ENCODE results near the gene SLC39A9. TPM values are rescaled to one million over a fixed set of nuclear protein-coding genes. Genes with fewer than 3 reads are reported as not detected.
"Not testable (repeated sequence)": the region's sequence is repeated elsewhere in the genome, so short reads cannot be mapped to it uniquely, and the experiment has no call there.

Gene SLC39A9
- total and polyA plus RNA-seq, 2 of the 4 experiments (the other 2 are of a cell fraction) = 41.4 to 168 TPM

DNA sequence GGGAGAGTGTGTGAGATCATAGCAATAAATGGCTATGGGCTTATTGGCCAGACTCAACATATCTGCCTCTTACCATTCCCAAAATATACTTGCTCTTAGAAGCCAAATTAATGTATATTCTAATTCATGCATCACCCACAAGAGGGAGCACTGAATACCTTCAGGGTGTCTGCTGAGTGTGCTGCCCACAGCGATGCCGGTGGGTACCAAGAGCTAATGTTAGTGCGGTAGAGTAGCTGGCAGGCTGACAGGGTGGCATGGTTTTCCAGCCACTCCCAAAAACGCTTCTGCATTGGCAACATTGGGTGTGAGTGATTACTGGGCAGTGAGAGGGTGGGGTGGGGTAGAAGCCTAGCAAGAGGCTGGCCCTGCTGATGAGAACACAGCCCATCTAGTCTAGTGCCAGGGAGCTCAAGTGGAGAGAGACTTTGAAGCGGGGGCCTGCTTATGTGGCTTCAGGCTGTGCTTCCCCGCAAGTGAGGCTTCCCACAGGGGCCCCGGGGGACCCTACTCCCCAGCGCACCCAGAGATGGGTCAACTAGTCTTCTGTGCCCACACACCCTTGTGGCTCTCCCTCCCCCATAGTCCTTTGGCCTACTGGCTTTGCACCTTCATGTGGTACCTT, 76.8 kb downstream of the SLC39A9 start:
- Histone ChIP-seq H3K27me3 (ENCODE audit: control insufficient read depth, insufficient read depth, low read length) (peaks cover 27% of the 10 kb centered on the region), H3K18ac (ENCODE audit: low read depth, low read length) (no peak overlapping the region), H3K79me1 (ENCODE audit: low read depth in 1 of 2, low read length in 2 of 2) (no peaks in the 10 kb centered on the region), H2AFZ (replicated peaks; ENCODE audit: low read length, poor library complexity) (peak overlapping the region; percentile 41), H2BK5ac (ENCODE audit: low read depth, low read length, poor library complexity, severe bottlenecking) (no peak overlapping the region), H3K9me3 (ENCODE audit: control insufficient read depth, insufficient read depth, low read length) (peaks cover 2% of the 10 kb centered on the region; the same call in 1 of the 2 replicates), H3K4me2 (ENCODE audit: low read depth, low read length) (no peak overlapping the region), H2BK120ac (ENCODE audit: low read depth, low read length) (no peak overlapping the region), H4K8ac (ENCODE audit: low read depth in 2 of 2, low read length in 2 of 2) (no peak overlapping the region), H2BK15ac (ENCODE audit: low read depth, low read length) (no peak overlapping the region), H3K36me3 (ENCODE audit: control insufficient read depth, insufficient read depth, low read length) (no peaks in the 10 kb centered on the region), H3K4me1 (ENCODE audit: control insufficient read depth, insufficient read depth, low read length) (no peaks in the 10 kb centered on the region), H4K91ac (ENCODE audit: insufficient read depth, low read depth, low read length) (no peak overlapping the region), H2BK20ac (ENCODE audit: low read depth, low read length) (no peak overlapping the region), H4K5ac (ENCODE audit: low read depth, low read length) (no peak overlapping the region), H4K20me1 (ENCODE audit: insufficient read depth, low read length) (peaks cover 3% of the 10 kb centered on the region; the same call in 1 of the 2 replicates), H3K9ac (ENCODE audit: low read depth, low read length) (no peak overlapping the region), H3K27ac (ENCODE audit: insufficient read depth, low read length) (no peak overlapping the region), H2AK9ac (replicated peaks; ENCODE audit: low read depth, low read length, poor library complexity) (no peak overlapping the region), H3K4me3 (ENCODE audit: insufficient read depth, low read depth, low read length) (no peak overlapping the region), H2AK5ac (ENCODE audit: low read depth, low read length) (no peak overlapping the region), H3K23ac (ENCODE audit: low read depth, low read length) (no peak overlapping the region), H3K14ac (replicated peaks; ENCODE audit: low read depth, low read length) (no peak overlapping the region), H3K4ac (ENCODE audit: low read depth, low read length) (no peak overlapping the region), H3K56ac (ENCODE audit: extremely low read depth, insufficient read depth, low read length) (no peak overlapping the region), H3K9me1 (ENCODE audit: insufficient read depth, low read length) (no peaks in the 10 kb centered on the region)
- POLR2A ChIA-PET (ENCODE audit: unreplicated experiment) = interaction anchor here (0.6 kb wide), 1 partner anchor 1459 kb away, joined by 3 read pairs; no protein-coding TSS in a partner anchor
- in situ Hi-C loops (cut with MboI; ENCODE audit: low sequenced_read_pairs) (no loop called here), dilution Hi-C loops (cut with HindIII; ENCODE audit: low sequenced_read_pairs, unreplicated experiment) (no loop called here), intact Hi-C loops (cut with micrococcal nuclease) (no loop called here)
- DNase-seq (peak; percentile 7), ATAC-seq (ENCODE audit: low read depth) (peak; percentile 53; the same call in 1 of the 2 replicates)
- TF ChIP-seq, protein P1, sequence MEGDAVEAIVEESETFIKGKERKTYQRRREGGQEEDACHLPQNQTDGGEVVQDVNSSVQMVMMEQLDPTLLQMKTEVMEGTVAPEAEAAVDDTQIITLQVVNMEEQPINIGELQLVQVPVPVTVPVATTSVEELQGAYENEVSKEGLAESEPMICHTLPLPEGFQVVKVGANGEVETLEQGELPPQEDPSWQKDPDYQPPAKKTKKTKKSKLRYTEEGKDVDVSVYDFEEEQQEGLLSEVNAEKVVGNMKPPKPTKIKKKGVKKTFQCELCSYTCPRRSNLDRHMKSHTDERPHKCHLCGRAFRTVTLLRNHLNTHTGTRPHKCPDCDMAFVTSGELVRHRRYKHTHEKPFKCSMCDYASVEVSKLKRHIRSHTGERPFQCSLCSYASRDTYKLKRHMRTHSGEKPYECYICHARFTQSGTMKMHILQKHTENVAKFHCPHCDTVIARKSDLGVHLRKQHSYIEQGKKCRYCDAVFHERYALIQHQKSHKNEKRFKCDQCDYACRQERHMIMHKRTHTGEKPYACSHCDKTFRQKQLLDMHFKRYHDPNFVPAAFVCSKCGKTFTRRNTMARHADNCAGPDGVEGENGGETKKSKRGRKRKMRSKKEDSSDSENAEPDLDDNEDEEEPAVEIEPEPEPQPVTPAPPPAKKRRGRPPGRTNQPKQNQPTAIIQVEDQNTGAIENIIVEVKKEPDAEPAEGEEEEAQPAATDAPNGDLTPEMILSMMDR (conservative IDR thresholded peaks at IDR 0.05; ENCODE audit: low read depth, low read length) = peak; percentile 35
- no peak for TF ChIP-seq MAZ (IDR thresholded peaks at IDR 0.05; ENCODE audit: borderline replicate concordance, low read depth, low read length)
- CTCF ChIA-PET = no interaction called here
- no TSS peak for BruUV-seq (replicated peaks)
- WGBS, 2 experiments (ENCODE audit: extremely low coverage in 2 of 2, insufficient read length in 1 of 2) = 81% methylated on average over 5 of the region's 8 CpGs; no CpG with 5 or more reads in 1 of the 2 experiments

- ATAC-seq (ENCODE audit: low read depth); in situ Hi-C loops (cut with MboI; ENCODE audit: low sequenced_read_pairs); H2AK5ac ChIP-seq (ENCODE audit: low read depth, low read length); H3K9me3 ChIP-seq (ENCODE audit: control insufficient read depth, insufficient read depth, low read length); H3K9me1 ChIP-seq (ENCODE audit: insufficient read depth, low read length); H3K4ac ChIP-seq (ENCODE audit: low read depth, low read length); H4K8ac ChIP-seq (ENCODE audit: low read depth in 2 of 2, low read length in 2 of 2); H4K20me1 ChIP-seq (ENCODE audit: insufficient read depth, low read length); H4K91ac ChIP-seq (ENCODE audit: insufficient read depth, low read depth, low read length); H2BK5ac ChIP-seq (ENCODE audit: low read depth, low read length, poor library complexity, severe bottlenecking); H3K56ac ChIP-seq (ENCODE audit: extremely low read depth, insufficient read depth, low read length); H2BK20ac ChIP-seq (ENCODE audit: low read depth, low read length); H3K4me2 ChIP-seq (ENCODE audit: low read depth, low read length); H2AK9ac ChIP-seq (replicated peaks; ENCODE audit: low read depth, low read length, poor library complexity); H2AFZ ChIP-seq (replicated peaks; ENCODE audit: low read length, poor library complexity); H3K27ac ChIP-seq (ENCODE audit: insufficient read depth, low read length); H3K4me1 ChIP-seq (ENCODE audit: control insufficient read depth, insufficient read depth, low read length); H3K23ac ChIP-seq (ENCODE audit: low read depth, low read length); dilution Hi-C loops (cut with HindIII; ENCODE audit: low sequenced_read_pairs, unreplicated experiment); intact Hi-C loops (cut with micrococcal nuclease); BruUV-seq (replicated peaks); H3K36me3 ChIP-seq (ENCODE audit: control insufficient read depth, insufficient read depth, low read length); H3K14ac ChIP-seq (replicated peaks; ENCODE audit: low read depth, low read length); H4K5ac ChIP-seq (ENCODE audit: low read depth, low read length); H2BK15ac ChIP-seq (ENCODE audit: low read depth, low read length); H3K18ac ChIP-seq (ENCODE audit: low read depth, low read length); DNase-seq; H3K9ac ChIP-seq (ENCODE audit: low read depth, low read length); H3K4me3 ChIP-seq (ENCODE audit: insufficient read depth, low read depth, low read length); POLR2A ChIA-PET (ENCODE audit: unreplicated experiment); H3K79me1 ChIP-seq (ENCODE audit: low read depth in 1 of 2, low read length in 2 of 2); H2BK120ac ChIP-seq (ENCODE audit: low read depth, low read length): not testable (repeated sequence)
- peaks cover 36% of the 10 kb centered on the region for H3K27me3 ChIP-seq (ENCODE audit: control insufficient read depth, insufficient read depth, low read length)
- CTCF ChIA-PET = interaction anchor here (0.6 kb wide), 1 partner anchor 1283 kb away, joined by 3 read pairs; no protein-coding TSS in a partner anchor
- WGBS, 2 experiments (ENCODE audit: extremely low coverage in 2 of 2, insufficient read length in 1 of 2) = no CpG with 5 or more reads among the region's 5 CpGs
Observed at GRCh38 chr14:69476824-69477450, 78.4 kb downstream of the SLC39A9 start.
